ENCODE results near the gene MTX1. TPM values are rescaled to one million over a fixed set of nuclear protein-coding genes. Genes with fewer than 3 reads are reported as not detected.

MTX1 gene
- total and polyA plus RNA-seq, 4 donors: 25.6 to 72.1 (median 58.3) TPM

DNA sequence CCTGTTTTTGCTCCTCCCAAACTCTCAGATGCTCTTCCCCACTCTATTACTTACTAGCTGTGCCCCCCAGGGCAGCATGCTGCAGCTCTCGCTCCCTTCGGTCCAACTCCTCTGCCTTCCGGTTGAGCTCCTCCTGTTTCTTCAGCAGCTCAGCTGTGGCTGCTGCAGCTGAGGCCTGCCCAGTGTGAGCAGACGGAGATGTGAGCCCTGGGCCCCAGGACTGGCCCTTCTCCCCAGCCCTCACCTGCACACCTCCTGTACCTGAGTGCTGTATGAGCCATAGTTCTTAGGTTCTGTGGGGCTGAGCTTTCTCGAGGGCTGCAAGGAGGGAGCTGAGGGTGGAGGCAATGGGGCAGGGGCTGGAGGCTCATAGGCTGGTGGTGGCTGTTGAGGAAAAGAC, 51.8 kb downstream of the MTX1 start:
- no peak overlapping the region for H3K9ac ChIP-seq (ENCODE audit: insufficient read depth in 1 of 2, low read length in 2 of 2)
- no peak overlapping the region for H3K27ac ChIP-seq (ENCODE audit: low read depth in 1 of 2, low read length in 1 of 2)
- H3K9me3 ChIP-seq (ENCODE audit: control insufficient read depth in 4 of 4, insufficient read depth in 3 of 4, low read length in 3 of 4): no peaks in the 10 kb centered on the region
- H3K27me3 ChIP-seq (ENCODE audit: control insufficient read depth in 3 of 3, insufficient read depth in 3 of 3, low read length in 2 of 3): no peaks in the 10 kb centered on the region
- DNase-seq (no peak), ATAC-seq (ENCODE audit: insufficient read depth, low FRiP score) (no peak)
- H3K36me3 ChIP-seq (ENCODE audit: control insufficient read depth in 4 of 4, insufficient read depth in 4 of 4, low read length in 4 of 4): peaks cover 7 to 31% (median 25%) of the 10 kb centered on the region in 4 donors
- 93 to 95% methylated on average over 5 of the region's 5 CpGs for WGBS, 2 donors
- TF ChIP-seq, protein P1, sequence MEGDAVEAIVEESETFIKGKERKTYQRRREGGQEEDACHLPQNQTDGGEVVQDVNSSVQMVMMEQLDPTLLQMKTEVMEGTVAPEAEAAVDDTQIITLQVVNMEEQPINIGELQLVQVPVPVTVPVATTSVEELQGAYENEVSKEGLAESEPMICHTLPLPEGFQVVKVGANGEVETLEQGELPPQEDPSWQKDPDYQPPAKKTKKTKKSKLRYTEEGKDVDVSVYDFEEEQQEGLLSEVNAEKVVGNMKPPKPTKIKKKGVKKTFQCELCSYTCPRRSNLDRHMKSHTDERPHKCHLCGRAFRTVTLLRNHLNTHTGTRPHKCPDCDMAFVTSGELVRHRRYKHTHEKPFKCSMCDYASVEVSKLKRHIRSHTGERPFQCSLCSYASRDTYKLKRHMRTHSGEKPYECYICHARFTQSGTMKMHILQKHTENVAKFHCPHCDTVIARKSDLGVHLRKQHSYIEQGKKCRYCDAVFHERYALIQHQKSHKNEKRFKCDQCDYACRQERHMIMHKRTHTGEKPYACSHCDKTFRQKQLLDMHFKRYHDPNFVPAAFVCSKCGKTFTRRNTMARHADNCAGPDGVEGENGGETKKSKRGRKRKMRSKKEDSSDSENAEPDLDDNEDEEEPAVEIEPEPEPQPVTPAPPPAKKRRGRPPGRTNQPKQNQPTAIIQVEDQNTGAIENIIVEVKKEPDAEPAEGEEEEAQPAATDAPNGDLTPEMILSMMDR (IDR thresholded peaks at IDR 0.05; ENCODE audit: control extremely low read depth, extremely low read depth): no peak
- peaks cover 6 to 25% (median 7%) of the 10 kb centered on the region in 5 donors for H3K4me1 ChIP-seq (ENCODE audit: control insufficient read depth in 5 of 5, insufficient read depth in 5 of 5, low read length in 5 of 5)
- H3K4me3 ChIP-seq: no peak overlapping the region

DNA sequence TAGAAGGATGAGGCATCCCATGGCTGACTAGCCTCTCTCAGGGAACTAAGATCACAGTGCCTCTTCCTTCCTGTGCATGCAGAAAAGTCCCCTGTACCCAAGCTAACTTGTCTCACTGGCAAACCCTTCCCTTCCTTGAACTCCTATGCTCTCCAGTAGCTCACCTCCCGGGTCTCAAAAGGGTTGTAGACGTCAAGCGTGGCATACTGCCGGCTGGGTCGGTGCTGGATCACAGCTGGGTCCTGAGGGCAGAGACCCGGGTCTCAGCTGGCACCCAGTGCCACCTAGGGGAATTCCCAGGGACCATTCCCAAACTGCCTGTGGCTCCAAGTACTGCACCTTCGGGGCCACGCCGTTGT, 53.0 kb downstream of the MTX1 start:
- H3K9ac ChIP-seq (ENCODE audit: insufficient read depth in 1 of 2, low read length in 2 of 2): peak overlapping the region; percentile 74 to 80
- DNase-seq (no peak), ATAC-seq (ENCODE audit: insufficient read depth, low FRiP score) (no peak)
- peak overlapping the region; percentile 91 for H3K4me3 ChIP-seq
- H3K9me3 ChIP-seq (ENCODE audit: control insufficient read depth in 4 of 4, insufficient read depth in 3 of 4, low read length in 3 of 4): no peaks in the 10 kb centered on the region
- no peaks in the 10 kb centered on the region for H3K27me3 ChIP-seq (ENCODE audit: control insufficient read depth in 3 of 3, insufficient read depth in 3 of 3, low read length in 2 of 3)
- peaks cover 6 to 17% (median 7%) of the 10 kb centered on the region in 5 donors for H3K4me1 ChIP-seq (ENCODE audit: control insufficient read depth in 5 of 5, insufficient read depth in 5 of 5, low read length in 5 of 5)
- peaks cover 11 to 40% (median 29%) of the 10 kb centered on the region in 4 donors for H3K36me3 ChIP-seq (ENCODE audit: control insufficient read depth in 4 of 4, insufficient read depth in 4 of 4, low read length in 4 of 4)
- TF ChIP-seq, protein P1 (IDR thresholded peaks at IDR 0.05; ENCODE audit: control extremely low read depth, extremely low read depth): no peak
- 0 to 1% methylated on average over 9 of the region's 9 CpGs for WGBS, 2 donors
- peak overlapping the region; percentile 71 to 92 for H3K27ac ChIP-seq (ENCODE audit: low read depth in 1 of 2, low read length in 1 of 2)

DNA sequence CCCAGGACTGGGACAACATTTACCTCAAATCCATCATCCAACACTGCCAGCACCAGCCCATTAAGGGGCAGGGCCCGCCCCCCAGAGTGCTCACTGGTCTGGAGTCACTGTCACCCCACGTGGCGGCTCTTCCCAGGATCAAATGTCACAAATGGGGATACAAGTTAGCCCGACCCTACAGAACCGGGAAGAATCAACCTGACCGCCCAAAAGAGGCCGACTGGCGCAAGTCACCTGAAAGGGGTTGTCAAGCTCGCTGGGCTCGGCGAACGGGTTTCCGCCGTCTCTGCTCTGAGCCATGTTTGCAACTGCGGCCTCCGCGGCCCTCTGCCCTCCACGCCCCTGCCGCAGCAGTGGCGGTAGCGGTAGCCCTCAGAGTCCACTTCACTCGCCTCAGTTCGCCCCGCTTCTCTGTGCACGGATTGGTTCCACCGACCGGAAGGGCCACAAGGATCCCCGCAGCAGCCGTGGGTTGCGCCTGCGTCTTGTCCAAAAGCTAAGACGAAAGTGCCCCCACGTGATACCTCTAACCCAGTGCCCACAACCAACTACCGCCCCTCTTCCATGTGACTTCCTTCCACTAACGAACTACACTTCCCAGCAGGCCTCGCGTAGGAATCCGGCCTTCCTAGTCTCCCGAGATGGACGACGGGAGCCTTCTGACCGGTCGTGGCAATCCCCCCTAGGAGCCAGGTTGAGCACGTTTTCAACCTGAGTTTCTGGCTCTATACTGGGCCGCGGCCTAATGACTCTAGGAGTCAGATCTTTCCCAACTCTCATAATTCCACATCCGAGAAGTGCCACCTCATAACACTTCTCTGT, 53.6 kb downstream of the MTX1 start, which contains the start of gene SCAMP3:
SCAMP3 (minus strand) TSS at position 509 of the 822 bp plus-strand sequence; CDS start at position 300, 209 bp downstream.
- DNase-seq: peak; percentile 96 to 99 (median 99)
- peak within 1 kb of the TSS; percentile 74 to 80 for H3K9ac ChIP-seq (ENCODE audit: insufficient read depth in 1 of 2, low read length in 2 of 2)
- WGBS, 2 donors: 0 to 1% methylated on average over 46 to 47 of the region's 47 CpGs

More for the DNA sequence above, 53.6 kb downstream of the MTX1 start, which contains the start of gene SCAMP3:
- Histone ChIP-seq H3K27ac (ENCODE audit: low read depth in 1 of 2, low read length in 1 of 2) (peak within 1 kb of the TSS; percentile 71 to 92), H3K9me3 (ENCODE audit: control insufficient read depth in 4 of 4, insufficient read depth in 3 of 4, low read length in 3 of 4) (no peaks in the 10 kb centered on the region), H3K36me3 (ENCODE audit: control insufficient read depth in 4 of 4, insufficient read depth in 4 of 4, low read length in 4 of 4) (peaks cover 16 to 41% (median 29%) of the 10 kb centered on the region in 4 donors), H3K4me3 (peak within 1 kb of the TSS; percentile 91), H3K4me1 (ENCODE audit: control insufficient read depth in 5 of 5, insufficient read depth in 5 of 5, low read length in 5 of 5) (peaks cover 6 to 17% (median 7%) of the 10 kb centered on the region in 5 donors), H3K27me3 (ENCODE audit: control insufficient read depth in 3 of 3, insufficient read depth in 3 of 3, low read length in 2 of 3) (no peaks in the 10 kb centered on the region)
- peak; percentile 94 for ATAC-seq (ENCODE audit: insufficient read depth, low FRiP score)
- TF ChIP-seq, protein P1 (IDR thresholded peaks at IDR 0.05; ENCODE audit: control extremely low read depth, extremely low read depth): no peak
